Activated CD4-positive, CD25-positive, alpha-beta regulatory T cell treated with anti-CD3 and anti-CD28 coated beads, Interleukin-2, amount 50 U/mL, for 16 hours (primary cell): ENCODE results near the gene TMED9.

Experiments
- DNase-seq: peaks from one replicate; pipeline ENCODE4 v3.0.0-alpha.2; 2020; ENCODE audit warnings: low read depth, low spot score

TMED9 gene

DNA sequence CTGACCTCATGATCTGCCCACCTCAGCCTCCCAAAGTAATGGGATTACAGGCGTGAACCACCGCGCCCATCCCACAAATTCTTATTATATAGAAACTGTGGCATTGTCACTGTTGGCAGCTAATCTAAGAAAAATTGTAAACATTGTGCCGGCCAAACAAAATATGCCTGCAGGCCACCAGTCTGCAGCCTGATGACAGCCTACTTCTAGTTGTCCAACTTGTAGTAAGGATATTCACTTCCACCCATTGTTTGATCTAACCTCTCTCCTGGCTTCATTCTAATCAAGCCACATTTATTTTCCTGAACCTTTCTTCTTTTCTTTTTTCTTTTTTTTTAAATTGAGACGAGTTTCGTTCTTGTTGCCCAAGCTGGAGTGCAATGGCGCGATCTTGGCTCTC, 13.7 kb upstream of the TMED9 start:
- no peak for DNase-seq

DNA sequence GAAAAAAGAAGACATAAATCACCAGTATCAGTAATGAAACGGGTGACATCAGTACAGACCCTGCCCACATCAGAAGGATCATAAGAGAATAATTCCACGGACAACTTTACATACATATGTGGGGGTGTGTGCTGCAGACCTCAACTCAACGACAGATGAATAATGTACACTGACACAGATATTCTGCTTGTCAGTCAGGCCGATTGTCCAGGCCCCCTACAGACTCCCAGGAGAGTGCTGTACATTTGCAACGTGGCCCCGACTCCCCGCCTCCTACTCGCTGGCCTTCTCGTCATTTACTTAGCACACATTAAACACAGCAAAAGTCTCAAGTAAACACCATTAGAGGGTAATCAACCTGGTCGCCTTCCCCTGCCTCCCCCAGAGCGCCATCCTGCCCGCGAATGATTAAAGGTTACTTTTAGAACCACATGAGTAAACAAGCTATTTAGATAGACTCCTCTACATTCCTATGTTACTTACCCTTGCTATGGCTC, 3.5 kb upstream of the TMED9 start:
- no peak for DNase-seq

DNA sequence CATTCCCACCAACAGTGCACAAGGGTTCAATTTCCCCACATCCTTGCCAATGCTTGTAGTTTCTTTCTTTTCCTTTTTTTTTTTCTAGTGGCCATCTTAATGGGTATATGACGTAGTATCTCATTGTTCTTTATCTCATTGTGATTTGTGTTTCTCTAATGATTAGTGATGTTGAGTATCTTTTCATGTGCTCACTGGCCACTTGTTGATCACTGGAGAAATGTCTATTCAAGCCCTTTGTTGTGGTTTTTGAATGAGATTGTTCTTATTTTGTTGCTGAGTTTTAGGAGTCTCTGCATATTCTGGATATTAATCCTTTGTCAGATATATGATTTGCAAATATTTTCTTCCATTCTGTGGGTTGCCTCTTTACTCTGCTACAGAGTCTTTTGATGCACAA, 1.6 kb upstream of the TMED9 start:
- no peak for DNase-seq

DNA sequence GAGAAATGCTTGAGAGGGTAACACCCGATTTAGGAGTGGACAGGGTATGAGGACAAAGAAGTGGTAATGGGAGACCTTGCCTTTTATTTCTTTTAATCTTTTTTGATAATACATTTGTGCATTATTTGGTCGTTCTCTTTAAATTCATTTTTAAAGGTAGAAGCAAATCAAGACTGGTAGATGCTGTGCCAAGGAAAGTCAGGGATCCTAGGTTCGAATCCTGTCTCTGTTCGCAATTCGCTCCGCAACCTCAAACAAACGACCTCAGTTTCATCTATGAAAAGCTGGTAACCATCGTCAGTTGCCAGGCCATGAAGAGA, 353 bp upstream of the TMED9 start:
- DNase-seq = no peak

DNA sequence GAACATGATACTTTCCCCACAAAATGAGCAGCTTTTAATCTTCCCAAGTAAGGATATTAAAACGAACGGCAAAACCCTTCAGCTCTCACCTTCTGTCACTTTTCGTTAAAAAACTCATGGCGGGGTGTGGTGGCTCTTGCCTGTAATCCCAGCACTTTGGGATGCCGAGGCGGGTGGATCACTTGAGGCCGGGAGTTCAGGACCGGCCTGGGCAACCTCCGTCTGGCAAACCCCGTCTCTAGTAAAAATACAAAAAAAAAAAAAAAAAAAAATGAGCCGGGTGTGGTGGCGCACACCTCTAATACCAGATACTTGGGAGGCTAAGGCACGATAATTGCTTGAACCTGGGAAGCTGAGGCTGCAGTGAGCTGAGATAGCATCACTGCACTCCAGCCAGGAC, 902 bp downstream of the TMED9 start:
- no peak for DNase-seq

- DNase-seq = no peak
These were observed 1.5 kb downstream of the TMED9 start for GRCh38 chr5:177593511-177593910.

DNA sequence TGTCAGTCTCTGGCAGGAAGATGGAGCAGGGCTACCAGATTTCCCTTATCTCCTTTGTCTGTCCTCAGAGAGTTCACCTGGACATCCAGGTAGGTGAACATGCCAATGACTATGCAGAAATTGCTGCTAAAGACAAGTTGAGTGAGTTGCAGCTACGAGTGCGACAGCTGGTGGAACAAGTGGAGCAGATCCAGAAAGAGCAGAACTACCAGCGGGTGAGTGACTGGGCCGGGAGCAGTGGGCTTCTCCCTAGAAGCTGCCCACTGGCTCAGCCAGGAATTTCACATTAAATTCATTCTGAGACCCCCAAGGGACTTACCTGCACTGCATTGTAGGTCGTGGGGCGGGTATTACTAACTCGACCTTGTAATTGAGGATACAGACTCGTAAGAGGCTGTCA, 2.1 kb downstream of the TMED9 start:
- no peak for DNase-seq

GRCh38 chr5:177595026-177595585, 3.1 kb downstream of the TMED9 start:
- no peak for DNase-seq

DNA sequence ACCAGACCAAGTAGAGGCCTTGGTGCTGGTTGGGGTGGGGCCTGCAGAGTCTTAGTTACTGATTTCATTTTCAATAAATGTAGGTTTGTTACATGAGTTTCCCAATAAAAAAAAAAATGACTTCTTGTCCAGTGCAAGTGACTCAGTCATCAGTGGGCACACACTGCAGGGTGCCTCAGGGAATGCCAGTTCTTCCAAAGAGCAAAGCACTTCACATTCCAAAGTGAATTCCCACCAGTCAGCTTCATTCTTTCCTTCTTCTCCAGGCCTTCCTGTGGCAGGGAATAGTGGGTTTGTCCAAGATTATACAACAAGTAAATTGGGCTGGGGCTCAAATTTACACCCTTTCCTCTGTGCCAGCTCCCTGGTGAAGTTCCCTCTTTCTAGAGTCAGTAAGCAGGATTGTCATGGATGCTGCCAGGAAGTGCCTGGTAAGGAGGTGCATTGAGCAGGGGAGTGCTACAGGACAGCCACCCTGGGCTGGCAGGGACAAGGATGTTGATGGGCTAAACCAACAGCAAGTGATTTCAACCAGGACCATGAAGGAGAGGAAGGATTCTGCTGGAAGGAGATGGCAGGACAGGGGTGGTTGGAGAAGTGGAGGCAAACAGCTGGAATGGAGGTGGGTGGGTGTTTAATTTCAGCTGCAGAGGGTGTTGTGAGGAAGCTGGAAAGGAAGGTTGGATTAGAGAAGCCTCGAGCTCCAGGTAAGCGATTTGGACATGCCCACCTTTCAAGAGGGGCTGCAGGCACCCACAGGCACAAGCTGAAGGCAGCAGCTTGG, 4.2 kb downstream of the TMED9 start:
- DNase-seq = no peak

GRCh38 chr5:177596775-177597238, 4.8 kb downstream of the TMED9 start:
- DNase-seq = no peak

DNA sequence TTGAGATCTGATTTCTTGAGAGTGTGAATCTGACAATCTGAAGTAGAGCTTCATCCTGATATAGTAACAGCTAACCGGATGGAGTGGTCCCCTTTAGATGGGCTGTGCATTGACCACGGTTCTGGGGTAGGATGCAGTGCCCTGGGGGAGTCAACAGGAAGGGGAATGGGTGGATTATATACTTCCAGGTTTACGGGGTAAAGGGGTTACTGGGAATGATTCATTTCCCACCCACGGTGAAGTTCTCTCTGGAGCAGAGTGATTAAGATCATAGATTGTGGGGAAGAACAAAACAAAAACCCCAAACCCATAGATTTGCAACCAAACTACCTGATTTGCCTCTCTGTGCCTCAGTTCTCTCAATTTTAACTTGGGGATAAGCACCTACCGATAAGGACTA, 6.5 kb downstream of the TMED9 start:
- no peak for DNase-seq

DNA sequence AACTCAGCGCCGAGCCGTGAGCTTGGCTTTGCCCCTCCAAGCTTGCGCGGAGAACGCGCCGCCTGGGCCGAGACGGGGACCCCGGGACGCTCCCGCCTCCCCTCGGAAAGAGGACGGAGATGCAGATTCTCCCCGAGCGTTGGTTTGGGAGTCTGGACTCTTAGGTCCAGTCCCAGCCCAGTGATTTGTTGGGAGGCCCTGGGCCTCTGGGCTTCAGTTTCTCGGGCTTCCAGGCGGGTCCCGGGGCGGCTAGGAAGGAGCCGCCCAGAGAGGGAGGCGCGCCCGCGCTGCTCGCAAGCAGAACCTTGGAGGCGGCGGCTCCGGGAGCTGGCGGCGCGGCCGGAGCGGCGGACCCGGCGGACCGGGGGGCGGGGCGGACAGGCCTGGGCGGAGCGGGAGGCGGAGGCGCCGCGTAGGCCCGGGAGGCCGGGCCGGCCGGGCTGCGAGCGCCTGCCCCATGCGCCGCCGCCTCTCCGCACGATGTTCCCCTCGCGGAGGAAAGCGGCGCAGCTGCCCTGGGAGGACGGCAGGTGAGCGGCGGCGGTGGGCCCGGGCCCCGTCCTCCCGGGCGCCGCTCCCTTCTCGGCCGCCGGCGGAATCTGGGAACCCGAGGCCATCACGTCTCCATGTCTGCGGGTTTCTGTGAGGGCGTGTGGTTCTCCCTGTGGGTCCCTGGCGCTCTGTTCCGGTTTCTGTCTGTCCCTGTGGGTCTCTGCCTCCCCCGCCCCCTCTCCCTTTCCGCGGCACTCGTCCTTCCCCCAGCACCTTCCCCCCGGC, 7.9 kb downstream of the TMED9 start, which contains the start of gene B4GALT7:
Gene B4GALT7, plus strand, starts transcription at position 402 of the 777 bp plus-strand sequence. Its CDS starts 79 bp downstream, at position 481.
- DNase-seq = peak; percentile 61

DNA sequence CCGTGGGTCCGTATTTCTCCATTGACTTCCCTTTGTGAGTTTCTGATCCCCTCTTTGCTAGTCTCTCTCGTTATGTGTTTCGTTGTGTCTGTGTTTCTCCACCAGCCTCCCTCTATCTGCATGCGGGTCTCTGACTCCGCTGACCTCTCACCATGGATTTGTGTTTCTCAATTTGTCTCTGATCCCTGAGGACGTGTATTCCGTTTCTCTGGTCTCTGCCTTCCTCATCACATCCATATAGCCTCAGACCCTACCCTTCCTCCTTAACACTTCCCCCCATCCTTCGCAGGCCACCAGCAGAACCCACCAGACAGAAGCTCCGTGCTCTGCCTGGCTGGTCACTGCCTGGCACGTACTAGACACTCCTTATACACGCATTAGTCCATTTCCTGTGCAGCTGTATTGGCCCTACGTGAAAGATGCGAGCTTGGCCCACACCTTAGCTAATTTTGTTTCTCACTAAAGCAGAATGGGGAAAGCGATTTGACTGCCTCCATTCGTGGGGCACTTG, 8.6 kb downstream of the TMED9 start:
- no peak for DNase-seq

DNA sequence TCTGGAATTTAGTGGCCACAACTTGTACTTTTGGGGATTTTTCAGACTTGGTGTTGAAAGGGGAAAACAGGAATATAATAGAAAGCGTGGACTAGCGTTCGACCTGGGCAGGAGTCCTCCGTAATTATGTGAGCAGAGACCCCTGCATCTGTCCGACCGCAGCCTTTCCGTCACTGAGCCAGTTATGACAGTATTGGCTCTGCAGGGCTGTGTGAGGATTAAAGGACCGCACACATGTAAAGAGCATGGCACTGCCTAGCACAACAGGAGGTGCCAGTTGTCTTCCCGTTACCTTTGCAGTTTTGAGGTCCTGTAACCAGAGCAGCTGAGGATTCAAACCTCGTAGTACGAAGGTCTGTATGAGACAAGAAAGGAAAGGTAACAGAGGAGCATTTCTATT, 9.1 kb downstream of the TMED9 start:
- DNase-seq = no peak

- no peak for DNase-seq
These were observed 9.8 kb downstream of the TMED9 start for GRCh38 chr5:177601577-177602457.

GRCh38 chr5:177602458-177602830, 10.4 kb downstream of the TMED9 start:
- no peak for DNase-seq

- DNase-seq = no peak
These were observed 11.6 kb downstream of the TMED9 start for GRCh38 chr5:177603631-177604030.

DNA sequence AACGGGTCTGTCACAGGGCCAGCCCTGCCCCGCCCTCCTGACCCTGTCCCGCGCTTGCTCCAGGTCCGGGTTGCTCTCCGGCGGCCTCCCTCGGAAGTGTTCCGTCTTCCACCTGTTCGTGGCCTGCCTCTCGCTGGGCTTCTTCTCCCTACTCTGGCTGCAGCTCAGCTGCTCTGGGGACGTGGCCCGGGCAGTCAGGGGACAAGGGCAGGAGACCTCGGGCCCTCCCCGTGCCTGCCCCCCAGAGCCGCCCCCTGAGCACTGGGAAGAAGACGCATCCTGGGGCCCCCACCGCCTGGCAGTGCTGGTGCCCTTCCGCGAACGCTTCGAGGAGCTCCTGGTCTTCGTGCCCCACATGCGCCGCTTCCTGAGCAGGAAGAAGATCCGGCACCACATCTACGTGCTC, 12.1 kb downstream of the TMED9 start:
- no peak for DNase-seq

DNA sequence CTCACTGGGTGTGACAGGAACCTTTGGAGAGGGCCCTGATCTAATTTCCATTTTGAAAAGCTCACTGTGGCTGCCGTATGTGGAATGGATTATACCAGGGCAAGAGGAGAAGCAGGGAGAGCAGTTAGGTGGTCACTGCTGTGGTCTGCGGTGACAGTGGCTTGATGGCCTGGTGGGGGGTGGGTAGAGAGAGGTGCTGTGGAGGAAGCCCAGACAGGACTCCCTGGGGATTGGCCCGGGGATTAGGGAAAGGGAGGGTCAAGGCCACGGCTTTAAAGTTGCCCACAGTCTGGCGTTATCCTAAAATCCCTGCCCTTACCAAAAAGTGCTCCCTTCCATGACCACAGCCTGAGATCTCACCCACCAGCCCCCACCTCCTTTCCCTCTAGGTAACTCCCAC, 12.7 kb downstream of the TMED9 start:
- no peak for DNase-seq

GRCh38 chr5:177605078-177605477, 13.1 kb downstream of the TMED9 start:
- no peak for DNase-seq

- no peak for DNase-seq
These were observed 13.7 kb downstream of the TMED9 start for GRCh38 chr5:177605667-177606066.
